Breast epithelium (tissue), 4 donors: ENCODE measurements around the gene JPT2. TPM values are rescaled to one million over a fixed set of nuclear protein-coding genes. Genes with fewer than 3 reads are reported as not detected.

ENCODE experiments used
- DNase-seq, 2 donors: peaks; one replicate each; pipeline ENCODE4 v3.0.0-alpha.2; 2019; ENCODE audit warnings: low spot score in 2 of 2
- H3K27ac ChIP-seq, 2 donors: fragments of 200-600 bp; sonication (generic) in 1 of 2; one replicate each; pipeline ENCODE4 v1.5.1; 2016 to 2019; ENCODE audit warnings: mild to moderate bottlenecking in 1 of 2
- H3K27me3 ChIP-seq, 2 donors: fragments of 200-600 bp; sonication (generic) in 1 of 2; one replicate each; pipeline versions ENCODE4 v1.5.1 to v1.6.0; 2017 to 2019; ENCODE audit warnings: control low read depth in 1 of 2, mild to moderate bottlenecking in 1 of 2
- H3K36me3 ChIP-seq: fragments of 200-600 bp; one replicate; pipeline ENCODE4 v1.5.1; 2019
- H3K4me1 ChIP-seq, 2 donors: fragments of 200-600 bp; sonication (generic); one replicate each; pipeline ENCODE4 v1.5.1; 2016 to 2019; ENCODE audit warnings: control low read depth in 1 of 2
- H3K4me3 ChIP-seq, 3 donors: fragments of 200-600 bp; sonication (generic); 1 replicate in 2 of 3; 2 replicates in 1 of 3; pipeline ENCODE4 v1.5.1; 2016 to 2019; ENCODE audit warnings: mild to moderate bottlenecking in 3 of 3, moderate library complexity in 2 of 3
- H3K9me3 ChIP-seq, 2 donors: fragments of 200-600 bp; sonication (generic) in 1 of 2; one replicate each; pipeline ENCODE4 v1.5.1; 2016 to 2019; ENCODE audit warnings: control low read depth in 1 of 2
- CTCF ChIP-seq, 3 donors: fragments of 450-650 bp; IDR thresholded peaks; one replicate each; pipeline ENCODE4 v1.5.1; 2016 to 2017; ENCODE audit warnings: antibody characterized with exemption in 3 of 3, mild to moderate bottlenecking in 3 of 3, moderate library complexity in 3 of 3
- POLR2A ChIP-seq: fragments of 450-650 bp; IDR thresholded peaks from one replicate; pipeline ENCODE4 v1.6.1; 2016; ENCODE audit warnings: antibody characterized with exemption, mild to moderate bottlenecking, moderate library complexity
- POLR2AphosphoS5 ChIP-seq, 3 donors: sonication (generic); formaldehyde crosslinking; IDR thresholded peaks; one replicate each; pipeline ENCODE4 v1.6.1; 2017; ENCODE audit warnings: antibody characterized with exemption in 3 of 3
- intact Hi-C: fragments of 100-400 bp; cut with DNase I; formaldehyde crosslinking; loops from one replicate; pipeline ENCODE4 v1.15.1; 2023; ENCODE audit warnings: low total_unique reads
- total RNA-seq, 3 donors: library from RNA; depleted of rRNA; stranded (reverse); fragments of >200 nt; gene quantifications; one replicate each; pipeline ENCODE4 v1.1.0, GENCODE V29; 2016

JPT2 gene
- total RNA-seq, 3 donors from 2014 or later = 19.2 to 44.2 (median 36.0) TPM

- intact Hi-C loops = no loop called here
- TF ChIP-seq POLR2AphosphoS5 (IDR thresholded peaks at IDR 0.05) (no peak), CTCF (IDR thresholded peaks at IDR 0.05) (no peak), POLR2A (no peak)
Measured at GRCh38 chr16:1676661-1677060, 1.4 kb upstream of the JPT2 start.

GRCh38 chr16:1677339-1677738, 740 bp upstream of the JPT2 start:
- DNase-seq = no peak
- Histone ChIP-seq H3K4me1 (no peaks in the 10 kb centered on the region), H3K27ac (no peak overlapping the region), H3K9me3 (no peaks in the 10 kb centered on the region), H3K4me3 (peak overlapping the region; percentile 74 to 89 (median 80)), H3K27me3 (no peaks in the 10 kb centered on the region), H3K36me3 (no peaks in the 10 kb centered on the region)
- intact Hi-C loops = no loop called here
- TF ChIP-seq POLR2AphosphoS5 (IDR thresholded peaks at IDR 0.05) (no peak), POLR2A (no peak), CTCF (IDR thresholded peaks at IDR 0.05) (no peak)

More at GRCh38 chr16:1676661-1677060, 1.4 kb upstream of the JPT2 start:
- H3K4me3 ChIP-seq = no peak overlapping the region
- H3K27me3 ChIP-seq = no peaks in the 10 kb centered on the region
- H3K4me1 ChIP-seq = no peaks in the 10 kb centered on the region
- no peak overlapping the region for H3K27ac ChIP-seq
- H3K9me3 ChIP-seq = no peaks in the 10 kb centered on the region
- DNase-seq = no peak
- H3K36me3 ChIP-seq = peaks cover 4% of the 10 kb centered on the region

- peak; percentile 59 to 62 for DNase-seq
- intact Hi-C loops = no loop called here
- peak overlapping the region; percentile 82 to 86 for H3K27ac ChIP-seq
Measured at GRCh38 chr16:1678500-1679098, 520 bp downstream of the JPT2 start.

GRCh38 chr16:1680361-1680760, 2.3 kb downstream of the JPT2 start:
- no peak for DNase-seq
- H3K36me3 ChIP-seq = no peaks in the 10 kb centered on the region
- peak overlapping the region in 1 of 2 donors; percentile 86 for H3K27ac ChIP-seq
- no peak overlapping the region for H3K4me3 ChIP-seq
- H3K9me3 ChIP-seq = no peaks in the 10 kb centered on the region
- intact Hi-C loops = no loop called here
- no peaks in the 10 kb centered on the region for H3K4me1 ChIP-seq
- TF ChIP-seq POLR2AphosphoS5 (IDR thresholded peaks at IDR 0.05) (no peak), CTCF (IDR thresholded peaks at IDR 0.05) (no peak), POLR2A (no peak)
- H3K27me3 ChIP-seq = no peaks in the 10 kb centered on the region

More at GRCh38 chr16:1678500-1679098, 520 bp downstream of the JPT2 start:
- Histone ChIP-seq H3K4me1 (no peaks in the 10 kb centered on the region), H3K4me3 (peak overlapping the region; percentile 74 to 89 (median 80)), H3K36me3 (no peaks in the 10 kb centered on the region), H3K27me3 (no peaks in the 10 kb centered on the region), H3K9me3 (no peaks in the 10 kb centered on the region)
- TF ChIP-seq POLR2AphosphoS5 (IDR thresholded peaks at IDR 0.05) (no peak), CTCF (IDR thresholded peaks at IDR 0.05) (no peak), POLR2A (no peak)

GRCh38 chr16:1681032-1681431, 3.0 kb downstream of the JPT2 start:
- TF ChIP-seq POLR2AphosphoS5 (IDR thresholded peaks at IDR 0.05) (no peak), CTCF (IDR thresholded peaks at IDR 0.05) (no peak), POLR2A (no peak)
- H3K9me3 ChIP-seq = no peaks in the 10 kb centered on the region
- H3K36me3 ChIP-seq = no peaks in the 10 kb centered on the region
- H3K27me3 ChIP-seq = no peaks in the 10 kb centered on the region
- intact Hi-C loops = no loop called here
- no peak for DNase-seq
- H3K4me1 ChIP-seq = no peaks in the 10 kb centered on the region
- H3K4me3 ChIP-seq = no peak overlapping the region
- H3K27ac ChIP-seq = peak overlapping the region in 1 of 2 donors; percentile 86
